NCI-H1417 (cell line): ENCODE results near the gene FGF11.

Source experiments
- DNase-seq, 3 experiments: peaks; one replicate each; lab custom pipeline; 2025; lab: John Stamatoyannopoulos, UW

Gene FGF11

DNA sequence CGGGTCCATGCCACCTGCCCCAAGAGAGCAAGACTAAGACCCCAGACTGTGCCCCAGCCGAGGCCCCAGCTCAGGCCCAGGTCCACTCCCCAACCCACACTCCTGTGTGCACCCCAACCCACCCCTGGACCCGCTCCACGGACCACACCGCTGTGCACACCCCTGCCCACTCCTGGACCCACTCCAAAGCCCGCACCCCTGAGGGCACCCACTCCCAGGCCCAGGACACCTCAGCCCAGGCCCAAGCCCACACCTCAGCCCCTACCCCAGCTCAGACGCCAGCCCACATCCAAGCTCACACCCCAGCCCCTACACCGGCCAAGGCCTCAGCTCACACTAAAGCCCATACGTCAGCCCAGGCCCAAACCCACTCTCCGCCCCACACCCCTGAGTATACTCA is 9.6 kb upstream of the FGF11 start:
- no peak for DNase-seq

DNA sequence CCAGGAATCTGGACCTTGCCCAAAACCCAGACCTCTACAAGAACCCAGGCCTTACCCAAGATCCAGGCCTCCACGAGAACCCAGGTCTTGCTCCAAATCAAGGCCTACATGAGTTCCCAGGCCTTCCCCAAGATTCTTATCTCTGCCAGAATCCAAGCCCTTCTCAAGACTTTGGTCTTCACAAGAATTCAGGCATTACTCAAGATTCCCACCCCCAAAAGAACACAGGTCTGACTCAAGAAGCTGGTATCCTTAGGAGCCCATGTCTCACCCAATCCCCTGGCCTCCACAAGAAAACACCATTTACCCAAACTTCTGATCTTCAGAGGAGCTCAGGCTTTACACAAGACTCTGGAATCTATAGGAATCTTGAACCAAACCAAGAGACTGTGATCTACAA is 8.1 kb upstream of the FGF11 start:
- DNase-seq: no peak

DNA sequence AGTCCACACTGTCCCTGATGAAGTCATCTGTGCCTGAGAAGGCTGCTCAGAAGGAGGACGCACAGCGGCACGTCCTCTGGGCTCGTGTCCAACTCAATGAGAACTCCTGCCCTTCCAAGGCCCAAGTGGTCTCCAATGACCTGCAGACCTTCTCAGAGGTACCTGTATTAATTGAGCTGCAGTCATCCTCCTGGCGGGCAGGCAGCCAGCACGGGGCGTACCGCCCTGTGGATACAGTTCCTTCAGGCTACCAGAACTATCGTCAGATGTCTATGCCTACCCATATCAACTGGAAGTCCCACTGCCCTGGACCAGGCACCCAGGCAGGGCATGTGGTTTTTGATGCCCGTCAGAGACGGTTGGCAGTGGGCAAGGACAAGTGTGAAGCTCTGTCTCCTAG is 7.0 kb upstream of the FGF11 start:
- no peak for DNase-seq

GRCh38 chr17:7435676-7436555 is 3.4 kb upstream of the FGF11 start:
- peak in 1 of 3 experiments; percentile 56 for DNase-seq

DNA sequence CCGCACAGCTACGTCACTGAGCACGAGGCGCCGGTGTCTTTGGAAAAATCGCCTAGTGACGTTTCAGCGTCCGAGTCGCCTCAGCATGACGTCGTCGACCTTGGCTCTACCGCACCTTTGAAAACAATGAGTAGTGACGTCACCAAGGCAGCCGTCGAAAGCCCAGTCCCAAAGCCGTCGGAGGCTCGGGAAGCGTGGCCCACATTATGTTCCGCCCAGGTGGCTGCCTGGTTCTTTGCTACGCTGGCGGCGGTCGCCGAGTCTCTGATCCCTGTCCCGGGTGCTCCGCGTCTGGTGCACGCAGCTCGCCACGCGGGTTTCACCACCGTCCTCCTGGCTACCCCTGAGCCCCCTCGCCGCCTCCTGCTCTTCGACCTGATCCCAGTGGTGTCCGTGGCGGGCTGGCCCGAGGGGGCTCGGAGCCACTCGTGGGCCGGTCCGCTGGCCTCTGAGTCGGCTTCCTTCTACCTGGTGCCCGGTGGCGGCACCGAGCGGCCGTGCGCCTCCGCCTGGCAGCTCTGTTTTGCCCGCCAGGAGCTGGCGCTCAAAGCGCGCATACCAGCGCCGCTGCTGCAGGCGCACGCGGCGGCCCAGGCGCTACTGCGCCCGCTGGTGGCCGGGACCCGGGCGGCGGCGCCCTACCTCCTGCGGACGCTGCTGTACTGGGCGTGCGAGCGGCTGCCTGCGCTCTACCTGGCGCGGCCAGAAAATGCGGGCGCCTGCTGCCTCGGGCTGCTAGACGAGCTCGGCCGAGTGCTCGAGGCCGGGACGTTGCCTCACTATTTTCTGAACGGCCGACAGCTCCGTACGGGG is 2.5 kb upstream of the FGF11 start:
- peak; percentile 52 to 79 (median 77) for DNase-seq

GRCh38 chr17:7437369-7437863 is 1.9 kb upstream of the FGF11 start:
- no peak for DNase-seq

DNA sequence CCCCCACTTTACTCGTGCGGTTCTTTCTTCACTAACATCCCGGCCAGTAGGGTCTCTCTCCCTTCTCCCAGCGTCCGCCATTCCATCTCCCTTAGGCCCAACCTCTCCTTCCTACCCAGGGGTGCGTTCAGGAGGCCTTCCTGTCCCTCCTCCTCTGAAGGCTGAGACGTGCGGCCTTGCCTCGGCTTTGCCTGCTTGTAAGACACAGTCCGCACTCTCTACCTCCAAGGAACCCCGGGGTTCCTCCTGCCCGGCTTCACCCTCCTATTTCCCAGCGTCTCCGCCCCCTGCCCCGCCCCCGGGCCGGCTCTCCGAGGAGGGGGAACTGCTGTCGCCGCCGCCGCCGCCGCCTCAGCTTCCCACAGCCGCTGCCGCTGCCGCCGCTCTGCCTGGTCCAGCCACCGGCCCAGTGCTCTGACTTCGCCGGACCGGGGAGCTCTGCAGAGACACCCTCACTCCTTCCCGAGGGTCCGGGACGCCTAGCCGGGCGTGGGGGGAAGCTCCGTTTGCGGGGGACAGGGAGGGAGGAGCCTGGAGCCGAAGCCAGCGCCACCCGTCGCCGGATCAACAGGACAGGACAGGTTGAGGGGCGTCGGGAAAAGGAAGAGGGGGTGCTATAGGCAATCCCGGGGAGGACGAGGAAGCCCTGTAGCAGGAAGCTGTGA is 1.2 kb upstream of the FGF11 start:
- DNase-seq: no peak

DNA sequence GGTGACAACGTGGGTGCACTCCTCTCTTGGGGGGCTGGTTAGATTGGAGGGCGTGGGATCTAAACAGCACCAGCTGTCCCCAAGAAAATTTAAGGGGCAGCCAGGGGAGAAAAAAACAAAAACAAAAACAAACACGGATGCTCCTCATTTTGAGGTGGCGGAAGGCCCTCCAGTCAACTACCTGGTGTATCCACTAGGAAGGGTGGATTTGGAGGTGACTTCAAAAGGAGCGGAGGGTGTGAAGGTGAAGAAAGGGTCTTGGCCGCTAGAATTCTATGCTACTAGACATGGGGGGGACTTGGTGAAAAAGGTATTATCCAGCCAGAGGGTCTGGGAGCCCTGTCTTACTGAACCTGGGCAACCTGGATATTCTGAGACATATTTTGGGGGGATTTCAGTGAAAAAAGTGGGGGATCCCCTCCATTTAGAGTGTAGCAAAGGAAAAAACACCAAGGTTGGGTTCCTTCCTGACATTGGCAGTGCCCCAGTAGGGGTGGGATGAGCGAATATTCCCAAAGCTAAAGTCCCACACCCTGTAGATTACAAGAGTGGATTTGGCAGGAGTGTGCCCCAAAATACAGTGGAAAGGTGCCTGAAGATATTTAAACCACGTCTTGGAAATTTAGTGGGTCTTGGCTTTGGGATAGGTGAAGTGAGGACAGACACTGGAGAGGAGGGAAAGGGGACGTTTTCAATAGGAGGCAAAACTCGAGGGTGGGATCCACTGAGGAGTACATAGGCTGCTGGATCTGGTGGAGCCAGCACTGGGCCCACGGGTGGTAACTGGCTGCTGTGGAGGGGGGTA is 454 bp upstream of the FGF11 start:
- DNase-seq: no peak

- peak in 2 of 3 experiments; percentile 63 to 79 for DNase-seq
Observed at GRCh38 chr17:7440113-7440833, 961 bp downstream of the FGF11 start.

- DNase-seq: peak in 2 of 3 experiments; percentile 61 to 76
Observed at GRCh38 chr17:7440834-7441195, 1.5 kb downstream of the FGF11 start.

GRCh38 chr17:7441266-7441665 is 2.0 kb downstream of the FGF11 start:
- DNase-seq: no peak

GRCh38 chr17:7442142-7442541 is 2.8 kb downstream of the FGF11 start:
- DNase-seq: no peak

DNA sequence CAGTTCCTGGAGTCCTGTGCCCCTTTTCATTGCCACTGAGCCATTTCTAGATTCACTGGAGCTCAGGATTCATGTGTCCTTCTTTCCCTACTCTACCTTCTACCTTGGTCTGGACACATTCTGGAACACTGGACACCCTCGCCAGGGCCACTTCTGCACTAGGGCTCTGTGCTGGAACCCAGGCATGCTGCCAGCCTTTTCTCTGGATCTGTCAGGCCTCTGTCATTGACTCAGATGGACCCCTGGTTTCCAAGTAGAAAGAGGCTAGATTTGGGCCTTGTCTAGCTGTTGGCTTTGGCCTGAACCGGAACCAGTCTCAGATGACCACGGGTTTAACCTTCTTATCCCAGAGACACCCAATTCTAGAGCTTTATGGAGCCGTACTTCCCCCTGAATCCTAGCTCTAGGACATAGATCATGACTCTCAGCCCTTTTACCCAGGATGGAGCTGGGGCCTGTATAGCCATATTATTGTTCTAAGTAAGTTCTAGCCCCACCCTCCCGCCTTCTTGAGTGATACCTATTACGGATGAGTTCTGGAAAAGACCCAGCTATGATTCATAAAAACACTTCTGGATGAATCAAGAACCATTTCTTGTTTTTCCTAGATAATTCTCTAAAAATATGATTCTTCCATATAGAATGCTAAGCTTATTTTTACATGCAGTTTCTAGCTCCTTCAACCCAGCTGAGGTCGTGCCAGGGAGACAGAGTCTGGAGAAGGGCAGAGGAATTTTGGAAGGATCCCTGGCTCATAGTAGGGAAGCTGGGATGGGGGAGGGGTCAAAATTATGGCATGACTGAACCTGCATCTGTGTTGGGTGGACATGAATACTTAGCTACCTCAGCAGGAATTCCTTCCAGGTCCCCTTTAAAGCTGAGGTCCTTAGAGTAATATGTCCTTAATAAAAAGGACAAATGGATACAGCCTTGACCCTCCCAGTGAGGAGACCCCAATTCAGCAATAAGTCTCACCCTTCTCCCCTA is 4.5 kb downstream of the FGF11 start:
- no peak for DNase-seq

GRCh38 chr17:7444682-7445618 is 5.6 kb downstream of the FGF11 start, which contains the start of gene CHRNB1:
CHRNB1 (plus strand) TSS chr17:7445061; CDS start chr17:7445128, 67 bp downstream.
- peak in 1 of 3 experiments; percentile 6 for DNase-seq

- no peak for DNase-seq
Observed at GRCh38 chr17:7445619-7445968, 6.3 kb downstream of the FGF11 start.

DNA sequence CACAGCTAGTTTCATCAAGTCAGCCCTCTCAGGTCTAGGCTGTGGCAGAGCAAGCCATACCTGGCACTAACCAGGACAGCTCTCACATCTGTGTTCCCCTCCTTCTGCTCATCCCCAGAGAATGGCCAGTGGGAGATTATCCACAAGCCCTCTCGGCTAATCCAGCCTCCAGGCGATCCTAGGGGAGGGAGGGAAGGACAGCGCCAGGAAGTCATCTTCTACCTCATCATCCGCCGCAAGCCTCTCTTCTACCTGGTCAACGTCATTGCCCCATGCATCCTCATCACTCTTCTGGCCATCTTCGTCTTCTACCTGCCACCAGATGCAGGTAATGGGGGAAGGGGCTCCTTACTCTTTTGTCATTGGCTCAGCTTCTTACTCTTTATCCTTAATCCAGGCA is 9.1 kb downstream of the FGF11 start:
- DNase-seq: no peak

- no peak for DNase-seq
Observed at GRCh38 chr17:7459961-7460545, 20.7 kb downstream of the FGF11 start.
